Measurements from ENCODE around the gene ANXA11. TPM values are rescaled to one million over a fixed set of nuclear protein-coding genes. Genes with fewer than 3 reads are reported as not detected.
A peak's percentile ranks its signal among the peaks of the same experiment; 100 is the strongest.
"Not testable (repeated sequence)": the region's sequence is repeated elsewhere in the genome, so short reads cannot be mapped to it uniquely, and the experiment has no call there.

ANXA11 gene
- total RNA-seq, 1 experiment from 2014 or later, result 181 TPM

GRCh38 chr10:80223031-80223419 is 17.7 kb upstream of the ANXA11 start:
- not testable (repeated sequence) for H3K9ac ChIP-seq (ENCODE audit: low read length); H4K20me1 ChIP-seq (ENCODE audit: insufficient read depth); H3K79me2 ChIP-seq (ENCODE audit: insufficient read depth, low read length); H3K36me3 ChIP-seq (ENCODE audit: control insufficient read depth in 1 of 2, insufficient read depth in 2 of 2, low read length in 2 of 2); H2AFZ ChIP-seq (ENCODE audit: low read depth, low read length, poor library complexity, severe bottlenecking); H3K9me3 ChIP-seq (ENCODE audit: control insufficient read depth in 1 of 2, insufficient read depth in 1 of 2, low read depth in 1 of 2, low read length in 2 of 2); H3K27ac ChIP-seq (ENCODE audit: low read depth, low read length); H3K9me2 ChIP-seq (ENCODE audit: insufficient read depth); H3K4me2 ChIP-seq (ENCODE audit: low read length); H3K4me3 ChIP-seq (replicated peaks in 1 of 2; ENCODE audit: low read depth in 1 of 2, low read length in 2 of 2); H3K4me1 ChIP-seq (ENCODE audit: control insufficient read depth in 1 of 2, insufficient read depth in 2 of 2, low read length in 2 of 2); H3K27me3 ChIP-seq (ENCODE audit: insufficient read depth, low read length); DNase-seq (ENCODE audit: low read depth, low spot score); BruUV-seq (replicated peaks)
- ATAC-seq, result peak; percentile 20; the same call in 1 of the 2 replicates
- RAD21 ChIA-PET (ENCODE audit: low non-redundant PET in 1 of 2, low total read pairs in 2 of 2, uncharacterized antibody in 2 of 2, unreplicated experiment in 2 of 2), result interaction anchor here (0.7 to 2.2 kb wide), 4 partner anchors 58 to 79 kb away, joined by 3 to 20 read pairs (median 7); no protein-coding TSS in a partner anchor
- POLR2A ChIA-PET, result interaction anchor here (1.0 kb wide), 1 partner anchor 79 kb away, joined by 3 read pairs; no protein-coding TSS in a partner anchor
- CTCF ChIA-PET, result interaction anchor here (0.9 to 2.4 kb wide), 7 partner anchors 58 to 176 kb away, joined by 3 to 61 read pairs (median 5); no protein-coding TSS in a partner anchor
- intact Hi-C loops (cut with micrococcal nuclease), result loop anchor here (10.0 kb wide), 1 partner anchor 168 kb away; no protein-coding TSS in a partner anchor

GRCh38 chr10:80218878-80219277 is 13.5 kb upstream of the ANXA11 start:
- H4K20me1 ChIP-seq (ENCODE audit: insufficient read depth); H2AFZ ChIP-seq (ENCODE audit: low read depth, low read length, poor library complexity, severe bottlenecking); RAD21 ChIA-PET (ENCODE audit: low non-redundant PET in 1 of 2, low total read pairs in 2 of 2, uncharacterized antibody in 2 of 2, unreplicated experiment in 2 of 2); H3K79me2 ChIP-seq (ENCODE audit: insufficient read depth, low read length); H3K9me2 ChIP-seq (ENCODE audit: insufficient read depth); H3K9ac ChIP-seq (ENCODE audit: low read length); H3K27me3 ChIP-seq (ENCODE audit: insufficient read depth, low read length); H3K36me3 ChIP-seq (ENCODE audit: control insufficient read depth in 1 of 2, insufficient read depth in 2 of 2, low read length in 2 of 2); ATAC-seq; BruUV-seq (replicated peaks); H3K9me3 ChIP-seq (ENCODE audit: control insufficient read depth in 1 of 2, insufficient read depth in 1 of 2, low read depth in 1 of 2, low read length in 2 of 2); H3K27ac ChIP-seq (ENCODE audit: low read depth, low read length); H3K4me3 ChIP-seq (replicated peaks in 1 of 2; ENCODE audit: low read depth in 1 of 2, low read length in 2 of 2); H3K4me1 ChIP-seq (ENCODE audit: control insufficient read depth in 1 of 2, insufficient read depth in 2 of 2, low read length in 2 of 2); DNase-seq (ENCODE audit: low read depth, low spot score); intact Hi-C loops (cut with micrococcal nuclease); H3K4me2 ChIP-seq (ENCODE audit: low read length): not testable (repeated sequence)
- CTCF ChIA-PET, result interaction anchor here (1.4 kb wide), 1 partner anchor 11 kb away, joined by 4 read pairs; no protein-coding TSS in a partner anchor
- POLR2A ChIA-PET, result interaction anchor here (2.0 kb wide), 1 partner anchor 11 kb away, joined by 5 read pairs; no protein-coding TSS in a partner anchor

- H3K27me3 ChIP-seq (ENCODE audit: insufficient read depth, low read length); intact Hi-C loops (cut with micrococcal nuclease); DNase-seq (ENCODE audit: low read depth, low spot score); POLR2A ChIA-PET; H3K9me3 ChIP-seq (ENCODE audit: control insufficient read depth in 1 of 2, insufficient read depth in 1 of 2, low read depth in 1 of 2, low read length in 2 of 2); ATAC-seq; H3K27ac ChIP-seq (ENCODE audit: low read depth, low read length); H4K20me1 ChIP-seq (ENCODE audit: insufficient read depth); H3K9ac ChIP-seq (ENCODE audit: low read length); H3K4me2 ChIP-seq (ENCODE audit: low read length); BruUV-seq (replicated peaks); H2AFZ ChIP-seq (ENCODE audit: low read depth, low read length, poor library complexity, severe bottlenecking); H3K36me3 ChIP-seq (ENCODE audit: control insufficient read depth in 1 of 2, insufficient read depth in 2 of 2, low read length in 2 of 2); H3K9me2 ChIP-seq (ENCODE audit: insufficient read depth); H3K4me1 ChIP-seq (ENCODE audit: control insufficient read depth in 1 of 2, insufficient read depth in 2 of 2, low read length in 2 of 2); H3K79me2 ChIP-seq (ENCODE audit: insufficient read depth, low read length); H3K4me3 ChIP-seq (replicated peaks in 1 of 2; ENCODE audit: low read depth in 1 of 2, low read length in 2 of 2); CTCF ChIA-PET; RAD21 ChIA-PET (ENCODE audit: low non-redundant PET in 1 of 2, low total read pairs in 2 of 2, uncharacterized antibody in 2 of 2, unreplicated experiment in 2 of 2): not testable (repeated sequence)
These were observed 9.1 kb upstream of the ANXA11 start for GRCh38 chr10:80214368-80214982.

- POLR2A ChIA-PET; BruUV-seq (replicated peaks): not testable (repeated sequence)
- CTCF ChIA-PET, result interaction anchor here (0.6 kb wide), 1 partner anchor 75 kb away, joined by 3 read pairs; no protein-coding TSS in a partner anchor
These were observed 7.3 kb upstream of the ANXA11 start for GRCh38 chr10:80212535-80213115.

More at GRCh38 chr10:80212535-80213115, 7.3 kb upstream of the ANXA11 start:
- H3K36me3 ChIP-seq (ENCODE audit: control insufficient read depth in 1 of 2, insufficient read depth in 2 of 2, low read length in 2 of 2); H3K27me3 ChIP-seq (ENCODE audit: insufficient read depth, low read length); intact Hi-C loops (cut with micrococcal nuclease); H3K27ac ChIP-seq (ENCODE audit: low read depth, low read length); RAD21 ChIA-PET (ENCODE audit: low non-redundant PET in 1 of 2, low total read pairs in 2 of 2, uncharacterized antibody in 2 of 2, unreplicated experiment in 2 of 2); H3K4me3 ChIP-seq (replicated peaks in 1 of 2; ENCODE audit: low read depth in 1 of 2, low read length in 2 of 2); H3K4me2 ChIP-seq (ENCODE audit: low read length); H3K9me3 ChIP-seq (ENCODE audit: control insufficient read depth in 1 of 2, insufficient read depth in 1 of 2, low read depth in 1 of 2, low read length in 2 of 2); H2AFZ ChIP-seq (ENCODE audit: low read depth, low read length, poor library complexity, severe bottlenecking); H3K9me2 ChIP-seq (ENCODE audit: insufficient read depth); H3K9ac ChIP-seq (ENCODE audit: low read length); H4K20me1 ChIP-seq (ENCODE audit: insufficient read depth); ATAC-seq; DNase-seq (ENCODE audit: low read depth, low spot score): not testable (repeated sequence)
- Histone ChIP-seq H3K4me1 (ENCODE audit: control insufficient read depth in 1 of 2, insufficient read depth in 2 of 2, low read length in 2 of 2) (peaks cover 18 to 22% of the 10 kb centered on the region in 2 experiments), H3K79me2 (ENCODE audit: insufficient read depth, low read length) (peaks cover 27% of the 10 kb centered on the region)

All from HCT116 (cell line).